CD14-positive monocyte (primary cell): ENCODE results near the gene ST3GAL4. TPM values are rescaled to one million over a fixed set of nuclear protein-coding genes. Genes with fewer than 3 reads are reported as not detected.

ENCODE experiments used
- DNase-seq, 3 donors: peaks; one replicate each; pipeline ENCODE4 v3.0.0-alpha.2; 2011 to 2022
- H2AFZ ChIP-seq: 2 replicates; pipeline ENCODE4 v1.6.0; 2012; ENCODE audit warnings: mild to moderate bottlenecking, low read depth, low read length, inconsistent platforms; ENCODE audit not compliant: insufficient read depth, poor library complexity, severe bottlenecking
- H3K27ac ChIP-seq, 2 donors: 1 replicate in 1 of 2; 2 replicates in 1 of 2; pipeline ENCODE4 v1.5.1; 2012 to 2013; ENCODE audit warnings: low read length in 2 of 2, control low read depth in 1 of 2, inconsistent platforms in 1 of 2, low read depth in 1 of 2, mild to moderate bottlenecking in 1 of 2
- H3K27me3 ChIP-seq, 2 donors: one replicate each; pipeline versions ENCODE4 v1.6.0 to v1.6.1; 2011 to 2013; ENCODE audit warnings: low read length in 2 of 2; ENCODE audit not compliant: control insufficient read depth in 2 of 2, insufficient read depth in 2 of 2
- H3K36me3 ChIP-seq, 2 donors: replicated peaks in 1 of 2; 1 replicate in 1 of 2; 2 replicates in 1 of 2; pipeline versions ENCODE4 v1.5.1 to v1.6.1; 2012 to 2013; ENCODE audit warnings: low read length in 2 of 2, control low read depth in 1 of 2, inconsistent platforms in 1 of 2, mild to moderate bottlenecking in 1 of 2; ENCODE audit not compliant: insufficient read depth in 2 of 2, control insufficient read depth in 1 of 2
- H3K4me1 ChIP-seq, 2 donors: 1 replicate in 1 of 2; 2 replicates in 1 of 2; pipeline versions ENCODE4 v1.5.1 to v1.6.1; 2012 to 2013; ENCODE audit warnings: low read length in 2 of 2, control low read depth in 1 of 2, inconsistent platforms in 1 of 2, mild to moderate bottlenecking in 1 of 2, moderate library complexity in 1 of 2; ENCODE audit not compliant: insufficient read depth in 2 of 2, control insufficient read depth in 1 of 2
- H3K4me2 ChIP-seq: replicated peaks from 2 replicates; pipeline ENCODE3; 2012; ENCODE audit warnings: low read length, moderate library complexity, mild to moderate bottlenecking; ENCODE audit not compliant: poor library complexity, severe bottlenecking; ENCODE audit errors: extremely low read depth
- H3K4me3 ChIP-seq, 3 experiments: fragments of 200-600 bp in 1 of 3; sonication (generic) in 1 of 3; replicated peaks in 1 of 3; 1 replicate in 2 of 3; 2 replicates in 1 of 3; pipeline ENCODE4 v1.5.1; 2011 to 2013; ENCODE audit warnings: low read length in 3 of 3, mild to moderate bottlenecking in 3 of 3, control low read depth in 2 of 3, low read depth in 2 of 3, inconsistent platforms in 1 of 3, moderate library complexity in 1 of 3
- H3K79me2 ChIP-seq: 2 replicates; pipeline ENCODE4 v1.6.0; 2012; ENCODE audit warnings: mild to moderate bottlenecking, control low read depth, inconsistent platforms, low read length, moderate library complexity; ENCODE audit not compliant: insufficient read depth
- H3K9ac ChIP-seq: 2 replicates; pipeline ENCODE4 v1.6.0; 2017; ENCODE audit warnings: low read length, mild to moderate bottlenecking; ENCODE audit not compliant: insufficient read depth, poor library complexity, severe bottlenecking
- H3K9me3 ChIP-seq, 2 donors: replicated peaks in 1 of 2; 1 replicate in 1 of 2; 2 replicates in 1 of 2; pipeline versions ENCODE4 v1.5.1 to v1.6.1; 2012 to 2013; ENCODE audit warnings: low read length in 2 of 2, control low read depth in 1 of 2; ENCODE audit not compliant: control insufficient read depth in 1 of 2, insufficient read depth in 1 of 2
- H4K20me1 ChIP-seq: 2 replicates; pipeline ENCODE4 v1.6.0; 2012; ENCODE audit warnings: mild to moderate bottlenecking, low read length, control low read depth, moderate library complexity; ENCODE audit not compliant: insufficient read depth
- H3K27ac Mint-ChIP-seq, 7 donors: one replicate each; pipeline ENCODE4 v1.8.0; 2020; ENCODE audit warnings: mild to moderate bottlenecking in 7 of 7, mixed read lengths in 7 of 7, moderate library complexity in 6 of 7, inconsistent platforms in 2 of 7
- H3K27me3 Mint-ChIP-seq, 3 donors: one replicate each; pipeline ENCODE4 v1.8.0; 2021 to 2022; ENCODE audit warnings: low read depth in 3 of 3, mild to moderate bottlenecking in 3 of 3, mixed read lengths in 3 of 3, moderate library complexity in 3 of 3, inconsistent platforms in 1 of 3
- H3K36me3 Mint-ChIP-seq, 2 donors: one replicate each; pipeline ENCODE4 v1.8.0; 2020; ENCODE audit warnings: mixed read lengths in 2 of 2, inconsistent platforms in 1 of 2, mild to moderate bottlenecking in 1 of 2
- H3K4me1 Mint-ChIP-seq: one replicate; pipeline ENCODE4 v1.8.0; 2020; ENCODE audit warnings: mild to moderate bottlenecking, mixed read lengths
- H3K4me3 Mint-ChIP-seq, 2 donors: one replicate each; pipeline ENCODE4 v1.8.0; 2020; ENCODE audit warnings: mild to moderate bottlenecking in 2 of 2, mixed read lengths in 2 of 2, moderate library complexity in 1 of 2
- H3K9me3 Mint-ChIP-seq, 7 donors: one replicate each; pipeline ENCODE4 v1.8.0; 2020 to 2022; ENCODE audit warnings: mixed read lengths in 7 of 7, mild to moderate bottlenecking in 6 of 7, moderate library complexity in 6 of 7, inconsistent platforms in 2 of 7
- CTCF ChIP-seq: fragments of 200-600 bp; IDR thresholded peaks from one replicate; pipeline ENCODE4 v1.8.0; 2022; ENCODE audit warnings: antibody characterized with exemption, mild to moderate bottlenecking
- WGBS: methylation state at CpG from one replicate; pipeline ENCODE4 v1.1.5; 2013; ENCODE audit warnings: missing lambda C conversion rate; ENCODE audit not compliant: insufficient coverage; 5-methylcytosine and 5-hydroxymethylcytosine counted together
- intact Hi-C, 2 donors: fragments of 100-400 bp; cut with micrococcal nuclease; formaldehyde crosslinking; loops; one replicate each; pipeline versions ENCODE4 v1.15.0 to v1.15.1; 2023
- polyA plus RNA-seq, 3 donors: library from polyadenylated mRNA; depleted of rRNA in 1 of 3; unstranded in 2 of 3; stranded (reverse) in 1 of 3; fragments of 300-500 nt in 2 of 3; fragments of >200 nt in 1 of 3; fragmentation: Illumina TruSeq in 2 of 3; gene quantifications; 1 replicate in 2 of 3; 2 replicates in 1 of 3; pipeline ENCODE4 v1.2.3, GENCODE V29; 2012 to 2021

Gene ST3GAL4
- polyA plus RNA-seq, 3 donors, result 7.8 to 14.3 (median 10.1) TPM

- Mint-ChIP-seq H3K4me3 (no peak overlapping the region), H3K36me3 (peaks cover 24 to 34% of the 10 kb centered on the region in 2 donors), H3K9me3 (no peaks in the 10 kb centered on the region), H3K27me3 (peaks cover 0 to 4% (median 0%) of the 10 kb centered on the region in 3 donors), H3K4me1 (peaks cover 53% of the 10 kb centered on the region), H3K27ac (peak overlapping the region in 5 of 7 donors; percentile 0 to 74 (median 26))
- intact Hi-C loops, result no loop called here
- no peak overlapping the region for H3K4me2 ChIP-seq
- peaks cover 83% of the 10 kb centered on the region for H3K79me2 ChIP-seq
- no peaks in the 10 kb centered on the region for H3K27me3 ChIP-seq
- H4K20me1 ChIP-seq, result no peaks in the 10 kb centered on the region
- H3K4me3 ChIP-seq, result no peak overlapping the region
- H3K9me3 ChIP-seq, result no peaks in the 10 kb centered on the region
- H3K36me3 ChIP-seq, result peaks cover 14 to 16% of the 10 kb centered on the region in 2 donors
- peak overlapping the region in 1 of 2 donors; percentile 57 for H3K27ac ChIP-seq
- no peak overlapping the region for H2AFZ ChIP-seq
- 61% methylated on average over 3 of the region's 5 CpGs for WGBS
- H3K4me1 ChIP-seq, result peaks cover 39 to 55% of the 10 kb centered on the region in 2 donors
- H3K9ac ChIP-seq, result no peak overlapping the region
- no peak for TF ChIP-seq CTCF
- no peak for DNase-seq
Measured at GRCh38 chr11:126350836-126351235, 4.7 kb upstream of the ST3GAL4 start.

DNA sequence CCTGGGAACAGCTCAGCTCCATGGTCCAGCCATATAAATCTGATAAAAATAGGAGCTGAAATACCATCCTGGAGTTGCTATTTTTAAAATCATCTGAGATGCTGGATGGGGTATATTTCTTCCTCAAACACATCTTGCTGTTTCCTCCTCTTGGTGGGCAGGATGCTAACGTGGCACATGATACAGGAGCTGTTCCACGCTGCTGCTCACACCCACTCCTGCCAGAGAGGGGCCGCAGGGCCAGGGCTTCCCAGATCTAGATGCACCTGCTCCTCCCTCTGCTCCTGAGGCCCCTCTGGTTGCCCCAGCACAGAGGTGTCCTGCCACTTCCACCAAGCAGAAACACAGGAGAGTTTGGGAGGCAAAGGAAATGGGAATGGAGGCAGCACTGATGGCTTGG is 3.3 kb upstream of the ST3GAL4 start:
- intact Hi-C loops, result no loop called here
- peak overlapping the region in 4 of 7 donors; percentile 12 to 84 (median 24) for H3K27ac Mint-ChIP-seq
- DNase-seq, result no peak
- Histone ChIP-seq H3K4me1 (peaks cover 43 to 58% of the 10 kb centered on the region in 2 donors), H3K27me3 (no peaks in the 10 kb centered on the region), H3K4me3 (no peak overlapping the region), H3K9ac (no peak overlapping the region), H2AFZ (no peak overlapping the region), H3K79me2 (peaks cover 92% of the 10 kb centered on the region), H3K27ac (peak overlapping the region in 1 of 2 donors; percentile 29), H3K36me3 (peaks cover 14 to 16% of the 10 kb centered on the region in 2 donors), H3K9me3 (no peaks in the 10 kb centered on the region), H4K20me1 (peaks cover 5% of the 10 kb centered on the region), H3K4me2 (no peak overlapping the region)
- peaks cover 0 to 9% (median 0%) of the 10 kb centered on the region in 3 donors for H3K27me3 Mint-ChIP-seq
- H3K9me3 Mint-ChIP-seq, result no peaks in the 10 kb centered on the region
- TF ChIP-seq CTCF, result no peak
- H3K4me3 Mint-ChIP-seq, result no peak overlapping the region
- 11% methylated on average over 3 of the region's 3 CpGs for WGBS
- H3K36me3 Mint-ChIP-seq, result peaks cover 22 to 23% of the 10 kb centered on the region in 2 donors
- peaks cover 55% of the 10 kb centered on the region for H3K4me1 Mint-ChIP-seq
